DND-41 (cell line): ENCODE measurements around the gene SYNDIG1.

ENCODE experiments used
- CTCF ChIP-seq: IDR thresholded peaks from 2 replicates; pipeline ENCODE4 v1.5.1; 2012; ENCODE audit warnings: borderline replicate concordance, low read length, moderate library complexity, mild to moderate bottlenecking; ENCODE audit not compliant: poor library complexity, severe bottlenecking; ENCODE audit errors: extremely low read depth
- EZH2 ChIP-seq: IDR thresholded peaks from 3 replicates; pipeline ENCODE4 v1.6.1; 2012; ENCODE audit warnings: borderline replicate concordance, low read depth, mild to moderate bottlenecking, moderate library complexity, low read length, inconsistent platforms; ENCODE audit not compliant: severe bottlenecking

GRCh38 chr20:24468401-24469115 lies 871 bp upstream of the SYNDIG1 start:
- TF ChIP-seq CTCF, result no peak
- TF ChIP-seq EZH2, result no peak
